Liver (tissue), 3 donors: ENCODE measurements around the gene TCAP.

Experiments
- ATF3 ChIP-seq: IDR thresholded peaks from 2 replicates; pipeline ENCODE4 v1.6.1; 2016; ENCODE audit warnings: antibody characterized with exemption
- NR2F2 ChIP-seq: IDR thresholded peaks from 2 replicates; pipeline ENCODE4 v1.6.1; 2016; ENCODE audit warnings: antibody characterized with exemption
- TAF1 ChIP-seq: conservative IDR thresholded peaks from 2 replicates; pipeline ENCODE4 v1.6.1; 2016; ENCODE audit warnings: antibody characterized with exemption, mild to moderate bottlenecking
- TF ChIP-seq, protein P1 (sequence below): fragments of 150-350 bp; IDR thresholded peaks from 2 replicates; pipeline ENCODE4 v1.5.1; 2017; ENCODE audit warnings: improper control_type of control experiment, low read depth, low read length; ENCODE audit not compliant: missing input control
- donor health status: healthy.
- donor health status: healthy.

DNA sequence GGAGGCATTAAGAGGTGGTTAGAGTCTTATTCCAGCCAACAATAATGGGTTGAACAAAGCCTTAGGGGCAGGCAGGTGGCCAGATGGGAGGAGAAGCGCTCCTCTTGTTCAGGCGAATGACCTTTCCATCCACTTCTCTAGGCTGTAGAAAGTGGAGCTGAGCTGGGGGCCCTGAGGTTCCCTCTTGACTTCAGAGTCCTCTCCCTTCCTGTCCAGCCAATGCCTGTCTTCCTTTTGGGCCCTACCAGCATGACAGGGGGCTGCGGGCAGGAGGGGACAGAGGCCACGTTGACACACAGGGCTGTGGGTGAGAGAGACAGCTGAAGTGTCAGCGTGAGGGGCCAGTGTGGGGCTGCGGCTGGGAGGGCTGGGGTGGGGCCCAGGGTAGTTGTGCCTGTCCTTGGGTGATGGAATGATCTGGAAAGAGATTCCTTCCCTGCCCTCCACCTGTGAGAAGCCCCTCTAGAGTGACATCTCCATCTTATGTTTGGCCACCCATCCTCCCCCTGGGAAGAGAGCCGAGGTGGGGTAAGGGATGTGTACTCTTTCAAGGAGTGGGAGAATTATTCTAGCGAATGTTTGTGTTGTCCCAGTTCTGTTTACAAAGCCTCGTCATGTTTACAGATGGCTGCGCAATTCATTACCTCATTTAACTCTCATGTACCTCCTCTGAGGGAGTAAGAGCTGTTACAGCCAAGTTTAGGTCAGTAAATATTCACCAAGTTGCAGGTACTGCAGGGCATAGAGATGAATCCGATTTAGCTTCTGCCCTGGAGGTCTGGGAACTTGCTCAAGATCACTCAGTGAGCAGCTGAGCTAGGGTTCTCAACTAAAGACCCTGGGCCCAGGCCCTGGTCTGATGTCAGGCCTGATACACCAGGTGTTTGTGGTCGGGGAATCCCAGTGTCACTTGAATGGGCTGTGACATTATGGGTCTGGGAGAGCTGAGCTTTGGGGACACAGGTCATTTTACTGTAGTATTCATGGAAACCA is 38.0 kb downstream of the TCAP start:
- TF ChIP-seq NR2F2, result no peak
- TF ChIP-seq, protein P1, sequence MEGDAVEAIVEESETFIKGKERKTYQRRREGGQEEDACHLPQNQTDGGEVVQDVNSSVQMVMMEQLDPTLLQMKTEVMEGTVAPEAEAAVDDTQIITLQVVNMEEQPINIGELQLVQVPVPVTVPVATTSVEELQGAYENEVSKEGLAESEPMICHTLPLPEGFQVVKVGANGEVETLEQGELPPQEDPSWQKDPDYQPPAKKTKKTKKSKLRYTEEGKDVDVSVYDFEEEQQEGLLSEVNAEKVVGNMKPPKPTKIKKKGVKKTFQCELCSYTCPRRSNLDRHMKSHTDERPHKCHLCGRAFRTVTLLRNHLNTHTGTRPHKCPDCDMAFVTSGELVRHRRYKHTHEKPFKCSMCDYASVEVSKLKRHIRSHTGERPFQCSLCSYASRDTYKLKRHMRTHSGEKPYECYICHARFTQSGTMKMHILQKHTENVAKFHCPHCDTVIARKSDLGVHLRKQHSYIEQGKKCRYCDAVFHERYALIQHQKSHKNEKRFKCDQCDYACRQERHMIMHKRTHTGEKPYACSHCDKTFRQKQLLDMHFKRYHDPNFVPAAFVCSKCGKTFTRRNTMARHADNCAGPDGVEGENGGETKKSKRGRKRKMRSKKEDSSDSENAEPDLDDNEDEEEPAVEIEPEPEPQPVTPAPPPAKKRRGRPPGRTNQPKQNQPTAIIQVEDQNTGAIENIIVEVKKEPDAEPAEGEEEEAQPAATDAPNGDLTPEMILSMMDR, result no peak
- TF ChIP-seq TAF1, result no peak
- TF ChIP-seq ATF3, result peak; percentile 67
